HepG2 (cell line): ENCODE measurements around the gene MXRA7. TPM values are rescaled to one million over a fixed set of nuclear protein-coding genes. Genes with fewer than 3 reads are reported as not detected.
A peak's percentile ranks its signal among the peaks of the same experiment; 100 is the strongest.

Experiments
- ARID4A ChIP-seq: sonication (generic); formaldehyde crosslinking; IDR thresholded peaks from 2 replicates; pipeline ENCODE4 v1.5.0; 2020; ENCODE audit warnings: mild to moderate bottlenecking, missing genetic modification reagents, borderline replicate concordance
- ATF1 ChIP-seq: IDR thresholded peaks from 2 replicates; pipeline ENCODE4 v1.6.1; 2016; ENCODE audit warnings: mild to moderate bottlenecking, control low read depth
- CCAR2 ChIP-seq: fragments of 200-400 bp; formaldehyde crosslinking; optimal IDR thresholded peaks from 2 replicates; pipeline ENCODE3; 2018; ENCODE audit warnings: low read depth, mild to moderate bottlenecking, low read length, moderate library complexity
- DBP ChIP-seq: sonication (generic); formaldehyde crosslinking; IDR thresholded peaks from 2 replicates; pipeline ENCODE4 v1.4.0; 2020; ENCODE audit warnings: missing genetic modification reagents; ENCODE audit errors: not compliant biosample characterization
- DNMT1 ChIP-seq: sonication (generic); formaldehyde crosslinking; IDR thresholded peaks from 2 replicates; pipeline ENCODE4 v1.5.1; 2020; ENCODE audit warnings: mild to moderate bottlenecking, missing genetic modification reagents
- HIVEP1 ChIP-seq: sonication (generic); formaldehyde crosslinking; IDR thresholded peaks from 2 replicates; pipeline ENCODE4 v1.4.0; 2020; ENCODE audit warnings: mild to moderate bottlenecking, missing genetic modification reagents
- KDM2A ChIP-seq: sonication (generic); formaldehyde crosslinking; IDR thresholded peaks from 2 replicates; pipeline ENCODE4 v1.4.0; 2020; ENCODE audit warnings: low read depth, missing genetic modification reagents, borderline replicate concordance
- KLF16 ChIP-seq, 2 experiments: sonication (generic) in 1 of 2; formaldehyde crosslinking in 1 of 2; IDR thresholded peaks; 2 replicates each; pipeline versions ENCODE4 v1.6.1 to v1.8.0; 2016 to 2023; ENCODE audit warnings: missing genetic modification reagents in 2 of 2, missing compliant biosample characterization in 1 of 2
- MEIS1 ChIP-seq: sonication (generic); formaldehyde crosslinking; IDR thresholded peaks from 2 replicates; pipeline ENCODE4 v1.9.0; 2021; ENCODE audit warnings: mild to moderate bottlenecking, missing genetic modification reagents, moderate library complexity, borderline replicate concordance
- PTBP1 ChIP-seq: fragments of 200-400 bp; formaldehyde crosslinking; IDR thresholded peaks from 2 replicates; pipeline ENCODE4 v1.6.1; 2018; ENCODE audit warnings: low read length, low read depth; ENCODE audit not compliant: poor library complexity, severe bottlenecking
- RNF219 ChIP-seq: sonication (generic); formaldehyde crosslinking; IDR thresholded peaks from 2 replicates; pipeline ENCODE4 v1.5.0; 2020; ENCODE audit warnings: mild to moderate bottlenecking, missing genetic modification reagents
- SMC3 ChIP-seq: IDR thresholded peaks from 2 replicates; pipeline ENCODE4 v1.6.1; 2011; ENCODE audit warnings: low read length, improper control_type of control experiment
- TBP ChIP-seq: sonication (generic); formaldehyde crosslinking; IDR thresholded peaks from 2 replicates; pipeline ENCODE4 v1.5.0; 2020; ENCODE audit warnings: missing genetic modification reagents
- TBX3 ChIP-seq: fragments of 450-650 bp; IDR thresholded peaks from 2 replicates; pipeline ENCODE4 v1.6.1; 2017; ENCODE audit warnings: antibody characterized with exemption, mild to moderate bottlenecking, inconsistent platforms, borderline replicate concordance
- TEAD3 ChIP-seq: optimal IDR thresholded peaks from 2 replicates; pipeline ENCODE3; 2016; ENCODE audit warnings: borderline replicate concordance
- ZBTB8A ChIP-seq: sonication (generic); formaldehyde crosslinking; IDR thresholded peaks from 2 replicates; pipeline ENCODE4 v1.4.0; 2020; ENCODE audit warnings: mild to moderate bottlenecking, low read depth, missing genetic modification reagents, borderline replicate concordance
- ZNF3 ChIP-seq: IDR thresholded peaks from 2 replicates; pipeline ENCODE4 v1.7.0; 2017; ENCODE audit warnings: inconsistent platforms
- ZNF44 ChIP-seq: sonication (generic); formaldehyde crosslinking; IDR thresholded peaks from 2 replicates; pipeline ENCODE4 v1.5.1; 2020; ENCODE audit warnings: mild to moderate bottlenecking, missing genetic modification reagents
- ZNF672 ChIP-seq: sonication (generic); formaldehyde crosslinking; IDR thresholded peaks from 2 replicates; pipeline ENCODE4 v1.8.1; 2022; ENCODE audit warnings: missing genetic modification reagents
- ZNF678 ChIP-seq: sonication (generic); formaldehyde crosslinking; IDR thresholded peaks from 2 replicates; pipeline ENCODE4 v1.4.0; 2020; ENCODE audit warnings: mild to moderate bottlenecking, missing genetic modification reagents
- ZNF746 ChIP-seq: sonication (generic); formaldehyde crosslinking; IDR thresholded peaks from 2 replicates; pipeline ENCODE4 v1.8.0; 2022; ENCODE audit warnings: mild to moderate bottlenecking, missing genetic modification reagents
- polyA plus RNA-seq, 8 experiments: library from polyadenylated mRNA; depleted of rRNA in 3 of 8; stranded (reverse) in 7 of 8; unstranded in 1 of 8; fragments of >200 nt; fragmentation: Illumina TruSeq in 4 of 8; extraction: Trizol in 4 of 8; gene quantifications; 2 replicates each; pipeline versions ENCODE4 v1.2.1 to v1.2.3, GENCODE V29; 2011 to 2016; ENCODE audit warnings: low read depth in 4 of 8, missing spikeins in 1 of 8, mixed read lengths in 1 of 8; ENCODE audit not compliant: insufficient read depth in 1 of 8
- total RNA-seq, 5 experiments: library from RNA; depleted of rRNA; stranded (reverse); fragments of >200 nt; fragmentation: Illumina TruSeq; extraction: Trizol; gene quantifications; 2 replicates each; pipeline ENCODE4 v1.2.3, GENCODE V29; 2016; ENCODE audit warnings: low read depth in 1 of 5
- TF ChIP-seq, protein P1 (sequence below): sonication (generic); formaldehyde crosslinking; IDR thresholded peaks from 2 replicates; pipeline ENCODE4 v1.4.0; 2020; ENCODE audit warnings: mild to moderate bottlenecking, missing genetic modification reagents

Gene MXRA7
- total and polyA plus RNA-seq, 2 of the 13 experiments (the other 11 are each of a cell fraction or from before 2014, with no cell fraction given), result 44.8 to 112 TPM

- TF ChIP-seq PTBP1 (no peak), ZNF672 (no peak), ZNF746 (CRISPR knock-in tag) (peak; percentile 88), ZNF3 (CRISPR knock-in tag) (no peak), TBX3 (0 out of 2 replicates have a peak, but pooled peaks have one; percentile 11), DNMT1 (CRISPR knock-in tag) (0 out of 2 replicates have a peak, but pooled peaks have one; percentile 27), KLF16 (CRISPR knock-in tag; IDR thresholded peaks at IDR 0.05) (peak in 1 of 2 experiments; percentile 32; a peak in 1 of 4 replicates), CCAR2 (no peak), TBP (CRISPR knock-in tag) (no peak), ATF1 (CRISPR knock-in tag) (no peak), KDM2A (CRISPR knock-in tag) (peak; percentile 58), RNF219 (no peak), ZNF678 (no peak), TEAD3 (CRISPR knock-in tag) (no peak), SMC3 (no peak), ZNF44 (CRISPR knock-in tag) (peak; percentile 68), ARID4A (CRISPR knock-in tag) (no peak; the same call in 1 of the 2 replicates), DBP (CRISPR knock-in tag) (peak; percentile 42), MEIS1 (CRISPR knock-in tag) (peak; percentile 93), HIVEP1 (CRISPR knock-in tag) (0 out of 2 replicates have a peak, but pooled peaks have one; percentile 52), ZBTB8A (CRISPR knock-in tag) (0 out of 2 replicates have a peak, but pooled peaks have one; percentile 75)
- TF ChIP-seq, protein P1, sequence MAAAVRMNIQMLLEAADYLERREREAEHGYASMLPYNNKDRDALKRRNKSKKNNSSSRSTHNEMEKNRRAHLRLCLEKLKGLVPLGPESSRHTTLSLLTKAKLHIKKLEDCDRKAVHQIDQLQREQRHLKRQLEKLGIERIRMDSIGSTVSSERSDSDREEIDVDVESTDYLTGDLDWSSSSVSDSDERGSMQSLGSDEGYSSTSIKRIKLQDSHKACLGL (CRISPR knock-in tag), result no peak
These were observed 9.9 kb downstream of the MXRA7 start (continued) for GRCh38 chr17:76700617-76701470.
